ENCODE data around the gene ID4.

DNA sequence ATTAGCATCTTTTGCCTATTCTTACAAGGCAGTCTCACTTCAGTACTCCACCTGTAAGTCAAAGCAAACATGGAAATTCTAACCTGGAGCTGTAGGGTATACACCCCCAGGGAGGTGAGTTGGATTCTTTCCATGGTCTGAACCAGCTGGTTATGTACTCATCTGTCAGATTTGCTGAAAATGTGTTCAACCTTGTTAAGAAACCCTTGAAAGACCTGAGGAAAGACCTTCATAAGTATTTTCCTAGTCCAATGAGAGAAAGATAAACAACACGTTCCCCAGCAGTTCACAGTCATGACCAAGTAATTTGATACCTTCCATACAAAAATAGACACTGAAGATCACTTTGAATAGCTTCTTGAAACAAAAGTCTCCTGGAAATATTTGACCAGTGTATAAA is 42.5 kb downstream of the ID4 start:
- no peak for TF ChIP-seq TCF12 (IDR thresholded peaks at IDR 0.05; ENCODE audit: low read depth)
- TF ChIP-seq, protein P1, sequence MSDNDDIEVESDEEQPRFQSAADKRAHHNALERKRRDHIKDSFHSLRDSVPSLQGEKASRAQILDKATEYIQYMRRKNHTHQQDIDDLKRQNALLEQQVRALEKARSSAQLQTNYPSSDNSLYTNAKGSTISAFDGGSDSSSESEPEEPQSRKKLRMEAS (IDR thresholded peaks at IDR 0.05), result no peak
- no peak for TF ChIP-seq NFIC (IDR thresholded peaks at IDR 0.05)
- TF ChIP-seq EP300 (IDR thresholded peaks at IDR 0.05; ENCODE audit: borderline replicate concordance), result no peak
- TF ChIP-seq RAD21 (IDR thresholded peaks at IDR 0.05; ENCODE audit: low read depth), result no peak
- no peak for TF ChIP-seq FOXM1 (IDR thresholded peaks at IDR 0.05; ENCODE audit: borderline replicate concordance, low read depth)
- TF ChIP-seq YY1 (IDR thresholded peaks at IDR 0.05; ENCODE audit: low read depth), result no peak
- TF ChIP-seq EGR1 (IDR thresholded peaks at IDR 0.05), result no peak
- no peak for TF ChIP-seq TAF1 (IDR thresholded peaks at IDR 0.05; ENCODE audit: low read depth)
- no peak for TF ChIP-seq TEAD4 (IDR thresholded peaks at IDR 0.05)
- TF ChIP-seq ZBTB7A (IDR thresholded peaks at IDR 0.05; ENCODE audit: low read depth), result no peak

Data from Ishikawa (cell line).